B cell (primary cell): ENCODE results near the gene SHB. TPM values are rescaled to one million over a fixed set of nuclear protein-coding genes. Genes with fewer than 3 reads are reported as not detected.

ENCODE experiments used
- ATAC-seq: fragments of 200-7000 bp; cut with Tn5 transposase; one replicate; pipeline ENCODE4 v1.10.0; 2021; ENCODE audit warnings: low read depth, mild to moderate bottlenecking, moderate number of reproducible peaks, moderate library complexity
- CTCF ChIA-PET: fragments of 350-600 bp; sonication (Branson Sonifier 250); formaldehyde crosslinking; loops from one replicate; lab custom pipeline; 2021; ENCODE audit warnings: antibody characterized with exemption, inconsistent platforms; lab: Charles Lee
- POLR2A ChIA-PET: fragments of 350-600 bp; sonication (Branson Sonifier 250); formaldehyde crosslinking; loops from one replicate; lab custom pipeline; 2021; ENCODE audit warnings: antibody characterized with exemption; lab: Charles Lee
- DNase-seq: peaks from one replicate; pipeline ENCODE4 v3.0.0; 2013
- H2AFZ ChIP-seq: 2 replicates; pipeline ENCODE4 v1.6.1; 2012; ENCODE audit warnings: mild to moderate bottlenecking, low read depth, low read length; ENCODE audit not compliant: insufficient read depth, poor library complexity, severe bottlenecking
- H3K27ac ChIP-seq, 2 donors: 1 replicate in 1 of 2; 2 replicates in 1 of 2; pipeline ENCODE4 v1.5.1; 2012 to 2013; ENCODE audit warnings: low read length in 2 of 2, mild to moderate bottlenecking in 2 of 2, moderate library complexity in 1 of 2
- H3K27me3 ChIP-seq, 4 experiments: fragments of 200-600 bp in 1 of 4; sonication (generic) in 1 of 4; replicated peaks in 1 of 4; 1 replicate in 2 of 4; 2 replicates in 2 of 4; pipeline versions ENCODE4 v1.6.1 to v1.7.0; 2013 to 2016; ENCODE audit warnings: low read length in 3 of 4, mild to moderate bottlenecking in 2 of 4, mixed read lengths in 1 of 4, moderate library complexity in 1 of 4; ENCODE audit not compliant: insufficient read depth in 4 of 4, control insufficient read depth in 3 of 4; ENCODE audit errors: control extremely low read depth in 1 of 4
- H3K36me3 ChIP-seq, 2 experiments: replicated peaks in 1 of 2; 1 replicate in 1 of 2; 2 replicates in 1 of 2; pipeline versions ENCODE4 v1.6.1 to v1.7.1; 2013; ENCODE audit warnings: low read length in 1 of 2; ENCODE audit not compliant: insufficient read depth in 2 of 2, control insufficient read depth in 1 of 2; ENCODE audit errors: control extremely low read depth in 1 of 2, extremely low read depth in 1 of 2
- H3K4me1 ChIP-seq, 2 donors: fragments of 200-600 bp in 1 of 2; sonication (generic) in 1 of 2; 1 replicate in 1 of 2; 2 replicates in 1 of 2; pipeline versions ENCODE4 v1.5.1 to v1.6.1; 2013 to 2017; ENCODE audit warnings: low read length in 2 of 2; ENCODE audit not compliant: control insufficient read depth in 2 of 2, insufficient read depth in 2 of 2
- H3K4me2 ChIP-seq: replicated peaks from 2 replicates; pipeline ENCODE3; 2012; ENCODE audit warnings: mild to moderate bottlenecking, low read depth, low read length; ENCODE audit not compliant: poor library complexity, severe bottlenecking
- H3K4me3 ChIP-seq, 5 experiments: fragments of 200-600 bp in 1 of 5; sonication (generic) in 1 of 5; 1 replicate in 3 of 5; 2 replicates in 2 of 5; pipeline versions ENCODE4 v1.5.1 to v1.7.0; 2011 to 2016; ENCODE audit warnings: low read length in 4 of 5, mild to moderate bottlenecking in 4 of 5, low read depth in 2 of 5, control low read depth in 1 of 5, moderate library complexity in 1 of 5; ENCODE audit not compliant: insufficient read depth in 1 of 5; ENCODE audit errors: control extremely low read depth in 1 of 5, extremely low read depth in 1 of 5
- H3K79me2 ChIP-seq: fragments of 200-600 bp; sonication (generic); one replicate; pipeline ENCODE4 v1.6.0; 2016; ENCODE audit warnings: low read length; ENCODE audit not compliant: control insufficient read depth, insufficient read depth
- H3K9ac ChIP-seq: fragments of 200-600 bp; sonication (generic); 2 replicates; pipeline ENCODE4 v1.6.1; 2017; ENCODE audit warnings: mild to moderate bottlenecking, low read length, moderate library complexity
- H3K9me3 ChIP-seq, 3 donors: one replicate each; pipeline versions ENCODE4 v1.6.1 to v1.7.1; 2013; ENCODE audit warnings: low read length in 2 of 3; ENCODE audit not compliant: control insufficient read depth in 2 of 3, insufficient read depth in 1 of 3; ENCODE audit errors: control extremely low read depth in 1 of 3
- H4K20me1 ChIP-seq: 2 replicates; pipeline ENCODE4 v1.6.0; 2012; ENCODE audit warnings: mild to moderate bottlenecking, low read length; ENCODE audit not compliant: insufficient read depth, control insufficient read depth, poor library complexity, severe bottlenecking
- H3K27ac Mint-ChIP-seq: one replicate; pipeline ENCODE4 v1.8.0; 2021; ENCODE audit warnings: mixed read lengths
- H3K27me3 Mint-ChIP-seq: one replicate; pipeline ENCODE4 v1.8.0; 2021; ENCODE audit warnings: mixed read lengths
- H3K4me1 Mint-ChIP-seq: one replicate; pipeline ENCODE4 v1.8.0; 2021; ENCODE audit warnings: mixed read lengths
- H3K4me3 Mint-ChIP-seq: one replicate; pipeline ENCODE4 v1.8.0; 2021; ENCODE audit warnings: mixed read lengths
- H3K9me3 Mint-ChIP-seq: one replicate; pipeline ENCODE4 v1.8.0; 2022; ENCODE audit warnings: mixed read lengths; ENCODE audit not compliant: insufficient read depth
- CTCF ChIP-seq: fragments of 200-600 bp; IDR thresholded peaks from one replicate; pipeline ENCODE4 v1.8.0; 2022; ENCODE audit warnings: antibody characterized with exemption, mild to moderate bottlenecking
- EZH2 ChIP-seq: IDR thresholded peaks from 2 replicates; pipeline ENCODE4 v1.6.1; 2012; ENCODE audit warnings: borderline replicate concordance, low read depth, mild to moderate bottlenecking, moderate library complexity, low read length; ENCODE audit not compliant: insufficient read depth, poor library complexity, severe bottlenecking
- WGBS: methylation state at CpG from one replicate; pipeline ENCODE4 v1.1.5; 2013; ENCODE audit warnings: missing lambda C conversion rate; ENCODE audit not compliant: insufficient coverage; 5-methylcytosine and 5-hydroxymethylcytosine counted together
- intact Hi-C: fragments of 100-400 bp; cut with micrococcal nuclease; formaldehyde crosslinking; loops from one replicate; pipeline ENCODE4 v1.10.0; 2022
- polyA plus RNA-seq: library from polyadenylated mRNA; depleted of rRNA; stranded (reverse); fragments of >200 nt; gene quantifications from 2 replicates; pipeline ENCODE4 v1.2.3, GENCODE V29; 2012
- total RNA-seq, 2 donors: library from RNA; stranded (reverse); fragments of 120-200 nt in 1 of 2; gene quantifications; 1 replicate in 1 of 2; 2 replicates in 1 of 2; pipeline versions ENCODE4 v1.2.3 to v1.2.4, GENCODE V29; 2013 to 2022

Gene SHB
- total and polyA plus RNA-seq, 2 donors (not counting 1 experiment from before 2014, with no cell fraction given), result 0.06 to 1.9 TPM

DNA sequence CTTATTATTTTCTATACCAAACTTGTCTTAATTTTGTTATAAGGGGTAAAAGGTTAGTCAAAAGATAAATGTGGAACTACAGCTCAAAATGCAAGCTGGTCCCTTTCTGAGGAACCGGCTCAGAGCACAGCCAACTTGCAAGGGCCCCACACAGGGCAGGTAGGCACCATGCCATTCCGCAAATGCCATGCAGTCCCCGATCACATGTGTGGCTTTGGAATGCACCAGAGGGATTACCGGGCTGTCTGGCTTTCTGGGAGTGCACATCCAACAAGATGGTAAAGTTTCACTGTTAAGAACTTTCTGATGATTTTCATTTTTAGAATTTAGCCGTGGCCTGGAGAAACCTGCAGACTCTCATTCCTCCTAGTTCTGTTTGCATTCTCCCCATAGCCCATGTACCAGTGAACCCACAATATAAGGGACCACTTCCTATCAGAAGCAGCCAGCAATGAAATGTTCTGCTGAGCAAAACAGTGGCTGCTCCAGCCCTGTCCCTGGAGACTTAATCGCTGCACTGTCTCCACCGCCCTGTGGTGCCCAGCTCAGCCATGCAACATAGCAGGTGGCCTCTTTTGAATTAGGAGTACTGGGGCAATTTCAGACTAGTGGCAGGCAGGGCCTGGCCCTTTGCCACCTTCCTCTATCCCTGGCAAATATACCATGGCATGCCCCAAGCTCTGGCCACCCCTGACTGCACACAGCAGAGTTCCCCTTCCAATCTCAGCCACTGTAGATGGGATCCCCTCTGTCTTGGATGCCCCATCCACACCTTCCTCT is 11.4 kb downstream of the SHB start:
- no peaks in the 10 kb centered on the region for H3K9me3 ChIP-seq
- H3K79me2 ChIP-seq, result no peaks in the 10 kb centered on the region
- H4K20me1 ChIP-seq, result no peaks in the 10 kb centered on the region
- intact Hi-C loops, result no loop called here
- no peak overlapping the region for H3K27ac ChIP-seq
- peaks cover 5 to 11% of the 10 kb centered on the region in 2 donors for H3K4me1 ChIP-seq
- no peaks in the 10 kb centered on the region for H3K9me3 Mint-ChIP-seq
- H3K27me3 Mint-ChIP-seq, result peaks cover 31% of the 10 kb centered on the region
- H2AFZ ChIP-seq, result no peak overlapping the region
- H3K4me2 ChIP-seq, result no peak overlapping the region
- TF ChIP-seq CTCF, result no peak
- TF ChIP-seq EZH2, result no peak
- peaks cover 0 to 10% (median 5%) of the 10 kb centered on the region in 4 experiments for H3K27me3 ChIP-seq
- POLR2A ChIA-PET, result no interaction called here
- H3K4me1 Mint-ChIP-seq, result peaks cover 17% of the 10 kb centered on the region
- ATAC-seq (peak; percentile 45), DNase-seq (no peak)
- CTCF ChIA-PET, result no interaction called here
- 63% methylated on average over 5 of the region's 7 CpGs for WGBS
- no peak overlapping the region for H3K9ac ChIP-seq
- H3K4me3 ChIP-seq, result no peak overlapping the region
- H3K36me3 ChIP-seq, result no peaks in the 10 kb centered on the region
- H3K27ac Mint-ChIP-seq, result no peak overlapping the region
- no peak overlapping the region for H3K4me3 Mint-ChIP-seq

- H4K20me1 ChIP-seq, result no peaks in the 10 kb centered on the region
- no peak overlapping the region for H3K4me3 Mint-ChIP-seq
- no peak for TF ChIP-seq EZH2
- no peak for TF ChIP-seq CTCF
- no peaks in the 10 kb centered on the region for H3K9me3 ChIP-seq
- H3K9me3 Mint-ChIP-seq, result no peaks in the 10 kb centered on the region
- H3K36me3 ChIP-seq, result no peaks in the 10 kb centered on the region
- H3K79me2 ChIP-seq, result no peaks in the 10 kb centered on the region
- H3K4me1 ChIP-seq, result peaks cover 5 to 11% of the 10 kb centered on the region in 2 donors
- H3K4me1 Mint-ChIP-seq, result peaks cover 17% of the 10 kb centered on the region
- no peak overlapping the region for H3K4me2 ChIP-seq
- intact Hi-C loops, result no loop called here
- DNase-seq (no peak), ATAC-seq (no peak)
- ChIA-PET POLR2A (no interaction called here), CTCF (no interaction called here)
- peaks cover 27% of the 10 kb centered on the region for H3K27me3 Mint-ChIP-seq
- H3K4me3 ChIP-seq, result no peak overlapping the region
- 100% methylated on average over 1 of the region's 3 CpGs for WGBS
- no peak overlapping the region for H2AFZ ChIP-seq
- H3K27me3 ChIP-seq, result peaks cover 0 to 3% (median 1%) of the 10 kb centered on the region in 4 experiments
- no peak overlapping the region for H3K27ac Mint-ChIP-seq
- no peak overlapping the region for H3K9ac ChIP-seq
- no peak overlapping the region for H3K27ac ChIP-seq
Measured at GRCh38 chr9:38054653-38055052, 14.4 kb downstream of the SHB start.
